Umbilical cord (tissue), 2 donors: ENCODE results near the gene GLS2. TPM values are rescaled to one million over a fixed set of nuclear protein-coding genes. Genes with fewer than 3 reads are reported as not detected.
A peak's percentile ranks its signal among the peaks of the same experiment; 100 is the strongest.
"Not testable (repeated sequence)": the region's sequence is repeated elsewhere in the genome, so short reads cannot be mapped to it uniquely, and the experiment has no call there.

Experiments used
- DNase-seq: peaks from one replicate; pipeline ENCODE4 v3.0.0-alpha.2; 2015; ENCODE audit warnings: low spot score
- total RNA-seq: library from RNA; depleted of rRNA; stranded (reverse); fragments of >200 nt; gene quantifications from one replicate; pipeline ENCODE4 v1.2.3, GENCODE V29; 2014; ENCODE audit warnings: low replicate concordance; ENCODE audit not compliant: insufficient read depth

GLS2 gene
- total RNA-seq, 1 donor from 2014 or later: 0.72 TPM

- DNase-seq: not testable (repeated sequence)
Observed at GRCh38 chr12:56493409-56494105, 5.6 kb upstream of the GLS2 start.

DNA sequence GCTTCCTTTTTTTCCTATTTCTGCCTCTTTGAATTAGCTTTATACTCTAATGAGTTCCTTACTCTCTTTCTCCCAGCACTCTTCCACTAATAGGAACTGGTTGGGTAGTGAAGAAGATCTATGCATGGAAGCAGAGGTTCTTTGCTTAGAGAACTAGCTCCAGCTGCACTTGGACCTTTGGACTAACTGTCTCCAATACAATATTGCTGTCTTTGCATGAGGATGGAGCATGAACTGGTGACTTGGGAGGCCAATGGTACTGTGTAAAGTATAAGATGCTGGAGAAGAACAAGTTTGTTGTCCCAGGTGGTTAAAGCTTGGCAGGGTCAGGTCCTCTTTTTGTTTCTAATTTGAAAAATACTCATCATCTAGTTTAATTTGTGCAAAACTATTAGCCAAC, 2.4 kb upstream of the GLS2 start:
- no peak for DNase-seq

GRCh38 chr12:56487448-56488040, 417 bp downstream of the GLS2 start:
- peak; percentile 9 for DNase-seq

- no peak for DNase-seq
Observed at GRCh38 chr12:56486694-56487093, 1.3 kb downstream of the GLS2 start.

DNA sequence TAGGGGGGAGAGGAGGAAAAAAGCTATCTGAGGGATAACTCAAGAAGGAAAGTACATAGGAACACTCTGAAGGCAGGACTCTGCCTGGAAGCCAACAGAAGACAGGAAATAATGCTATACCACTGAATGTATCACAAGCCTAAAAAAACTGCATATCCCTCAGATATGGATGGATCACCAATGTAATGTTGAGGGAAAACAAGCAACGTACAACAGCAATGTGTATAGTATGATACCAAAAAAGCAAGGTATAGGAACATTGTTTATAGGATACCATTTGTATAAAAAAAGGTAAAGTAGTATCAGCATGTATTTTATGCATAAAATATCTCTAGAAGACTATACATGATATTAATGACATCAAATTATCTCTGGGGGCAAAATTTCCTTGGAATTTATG, 3.4 kb downstream of the GLS2 start:
- DNase-seq: no peak

GRCh38 chr12:56479625-56480024, 8.3 kb downstream of the GLS2 start:
- DNase-seq: no peak

DNA sequence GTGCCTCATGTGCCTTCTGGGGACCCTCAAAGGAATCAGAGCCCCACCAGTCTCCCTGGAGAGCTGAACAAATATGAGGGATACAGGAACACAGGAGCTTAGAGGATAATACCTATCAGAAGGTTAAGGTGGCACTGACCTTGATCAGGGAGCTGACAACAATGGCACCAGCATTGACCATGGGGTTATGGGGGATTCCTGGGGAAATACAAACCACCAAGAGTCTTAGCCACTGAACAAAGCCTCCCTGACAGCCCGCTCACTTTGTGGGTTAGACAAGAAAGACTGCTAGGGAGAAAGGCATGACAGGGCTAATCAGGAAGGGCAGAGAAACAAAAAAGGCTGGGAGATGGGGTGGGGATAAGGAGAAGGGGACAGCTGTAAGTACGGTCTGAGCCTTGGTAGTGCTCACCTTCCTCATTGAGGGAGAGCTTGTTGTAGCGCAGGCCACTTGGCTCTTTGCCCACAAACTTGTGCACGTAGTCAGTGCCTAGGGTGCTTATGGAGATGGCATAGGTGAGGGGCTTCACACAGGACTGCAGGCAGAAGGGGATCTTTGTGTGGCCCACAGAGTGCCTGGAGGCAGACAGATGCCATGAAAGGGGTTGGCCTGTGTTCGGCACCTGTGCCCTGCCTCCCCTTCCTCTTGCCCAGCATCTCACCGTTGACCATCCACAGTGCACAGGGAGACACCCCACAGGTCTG, 10.3 kb downstream of the GLS2 start:
- no peak for DNase-seq

- DNase-seq: no peak
Observed at GRCh38 chr12:56476972-56477432, 11.0 kb downstream of the GLS2 start.

- no peak for DNase-seq
Observed at GRCh38 chr12:56476143-56476542, 11.8 kb downstream of the GLS2 start.

DNA sequence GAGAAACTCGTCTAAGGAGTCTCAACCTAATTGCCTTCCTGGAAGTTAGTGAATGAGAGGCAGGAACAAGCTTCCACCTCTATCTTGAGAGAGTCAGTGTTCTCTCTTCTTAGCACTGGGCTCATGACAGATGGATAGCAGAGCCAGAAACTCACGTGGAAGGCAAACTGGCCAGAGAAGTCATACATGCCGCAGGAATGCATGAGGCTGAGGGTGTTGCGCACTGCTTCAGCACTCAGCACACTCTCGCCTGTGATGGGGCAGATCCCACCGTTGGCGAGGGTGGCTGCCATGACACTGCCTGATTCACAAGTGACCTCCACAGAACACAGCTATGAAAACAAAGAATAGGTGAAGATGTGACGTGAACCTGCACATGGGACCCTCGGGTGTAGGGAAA, 13.6 kb downstream of the GLS2 start:
- DNase-seq: no peak

- DNase-seq: no peak
Observed at GRCh38 chr12:56469007-56469930, 18.7 kb downstream of the GLS2 start.

DNA sequence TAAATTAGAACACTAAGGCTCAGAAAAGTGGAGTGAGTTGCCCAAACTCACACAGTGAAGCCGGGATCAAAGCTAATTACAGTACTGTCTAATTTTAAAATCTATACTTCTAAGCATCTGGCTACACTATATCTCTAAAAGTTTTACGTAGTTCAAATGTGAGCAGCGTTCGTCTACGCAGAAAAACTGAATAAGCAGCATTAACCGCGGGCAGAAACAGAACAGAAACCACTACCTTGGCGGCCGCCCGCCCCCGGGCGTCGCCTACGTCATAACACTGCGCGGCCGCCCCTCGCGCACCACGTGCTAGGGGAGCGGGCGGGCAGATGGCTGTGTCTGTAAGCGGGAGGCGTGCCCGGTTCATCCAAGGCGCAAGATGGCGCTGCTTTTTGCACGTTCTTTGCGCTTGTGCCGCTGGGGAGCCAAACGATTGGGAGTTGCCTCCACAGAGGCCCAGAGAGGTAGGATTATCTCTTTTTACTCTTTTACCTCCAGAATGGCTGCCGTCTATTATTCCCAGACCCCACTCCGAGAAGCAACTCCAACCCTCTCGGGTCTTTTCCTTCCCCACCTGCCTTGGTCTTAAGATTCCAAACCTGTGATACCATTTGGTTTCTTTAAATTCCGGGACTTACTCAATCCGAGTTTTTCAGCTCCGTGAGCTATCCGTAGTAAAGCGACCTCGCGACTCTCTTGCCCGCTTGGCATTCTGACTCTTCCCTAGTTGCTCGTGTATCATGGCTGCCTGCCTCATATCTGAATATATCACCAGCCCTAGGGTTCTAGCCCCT, 19.6 kb downstream of the GLS2 start, which contains the start of gene SPRYD4:
TSS of gene SPRYD4 (plus strand) at position 363 of the 791 bp plus-strand sequence. CDS start at position 377, 14 bp downstream.
- DNase-seq: peak; percentile 94

GRCh38 chr12:56462565-56462964, 25.4 kb downstream of the GLS2 start:
- no peak for DNase-seq

- no peak for DNase-seq
Observed at GRCh38 chr12:56461235-56462159, 26.5 kb downstream of the GLS2 start.

DNA sequence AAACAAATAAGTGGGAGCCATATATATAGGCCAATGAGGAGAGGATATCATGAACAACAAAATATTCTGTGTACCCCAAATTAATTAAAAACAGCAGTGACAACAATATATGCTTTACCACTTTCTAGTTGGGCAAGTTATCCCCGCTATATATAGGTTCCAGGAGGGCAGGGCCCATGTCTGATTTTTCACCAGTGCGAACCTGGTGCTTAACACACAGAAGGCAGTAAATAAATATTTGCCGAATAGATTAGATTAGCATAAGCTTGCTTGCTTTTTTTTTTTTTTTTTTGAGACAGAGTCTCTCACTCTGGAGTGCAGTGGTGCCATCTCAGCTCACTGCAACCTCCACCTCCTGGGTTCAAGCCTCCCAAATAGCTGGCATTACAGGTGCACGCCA, 30.1 kb downstream of the GLS2 start:
- no peak for DNase-seq

- DNase-seq: no peak
Observed at GRCh38 chr12:56454557-56454956, 33.4 kb downstream of the GLS2 start, which contains the start of gene MIP. Gene MIP, minus strand, starts transcription at chr12:56454657. Its CDS starts 44 bp downstream, at chr12:56454613.

- no peak for DNase-seq
Observed at GRCh38 chr12:56451147-56451546, 36.8 kb downstream of the GLS2 start.

DNA sequence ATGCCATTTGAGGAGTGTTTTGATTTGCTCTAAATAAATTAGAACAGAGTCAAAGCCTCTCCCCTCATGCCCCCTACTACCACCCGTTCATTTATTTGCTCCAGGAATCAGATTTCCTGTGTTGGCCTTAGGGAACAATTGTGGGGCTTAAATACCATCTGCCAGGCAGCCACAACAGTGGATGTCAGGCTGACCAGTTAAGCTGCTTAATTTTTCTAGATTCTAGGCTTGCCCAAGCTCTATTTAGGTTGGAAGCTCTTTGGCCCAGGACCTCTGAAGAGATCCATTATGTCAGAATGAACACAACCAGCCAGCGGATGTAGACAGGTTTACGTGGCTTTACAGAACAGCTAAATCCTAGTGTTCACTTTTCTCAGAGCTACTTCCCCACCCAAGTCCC, 37.7 kb downstream of the GLS2 start:
- DNase-seq: no peak

GRCh38 chr12:56449622-56449984, 38.4 kb downstream of the GLS2 start:
- DNase-seq: no peak
